ENCODE data around the gene ITGA6. TPM values are rescaled to one million over a fixed set of nuclear protein-coding genes. Genes with fewer than 3 reads are reported as not detected.

ITGA6 gene
- total RNA-seq, 2 donors from 2014 or later = 90.0 to 210 TPM

GRCh38 chr2:172389685-172390339 lies 37.6 kb upstream of the ITGA6 start:
- no peak overlapping the region for H3K27ac ChIP-seq
- TF ChIP-seq CTCF (IDR thresholded peaks at IDR 0.05) (no peak), POLR2A (IDR thresholded peaks at IDR 0.05) (no peak)
- ATAC-seq = no peak

GRCh38 chr2:172394002-172394401 lies 33.4 kb upstream of the ITGA6 start:
- intact Hi-C loops (cut with DNase I) = no loop called here
- DNase-seq (no peak), ATAC-seq (no peak)
- no peaks in the 10 kb centered on the region for H3K36me3 ChIP-seq (replicated peaks in 1 of 2; ENCODE audit: insufficient read depth in 1 of 2, low read depth in 2 of 2)
- no peak overlapping the region for H3K4me3 ChIP-seq
- H3K9me3 ChIP-seq = no peaks in the 10 kb centered on the region
- no peak overlapping the region for H3K27ac ChIP-seq
- TF ChIP-seq POLR2A (IDR thresholded peaks at IDR 0.05) (no peak), CTCF (IDR thresholded peaks at IDR 0.05) (no peak)
- H3K4me1 ChIP-seq = peaks cover 4% of the 10 kb centered on the region
- no peaks in the 10 kb centered on the region for H3K27me3 ChIP-seq
- WGBS, 2 donors = 50 to 58% methylated on average over 1 of the region's 1 CpG

More at GRCh38 chr2:172389685-172390339, 37.6 kb upstream of the ITGA6 start:
- no peak for DNase-seq
- intact Hi-C loops (cut with DNase I) = no loop called here
- Histone ChIP-seq H3K27me3 (no peaks in the 10 kb centered on the region), H3K4me3 (no peak overlapping the region), H3K36me3 (replicated peaks in 1 of 2; ENCODE audit: insufficient read depth in 1 of 2, low read depth in 2 of 2) (no peaks in the 10 kb centered on the region), H3K9me3 (no peaks in the 10 kb centered on the region), H3K4me1 (no peaks in the 10 kb centered on the region)
- WGBS, 2 donors = 52 to 59% methylated on average over 3 to 4 of the region's 4 CpGs

- WGBS, 2 donors = 20 to 32% methylated on average over 3 of the region's 3 CpGs
- intact Hi-C loops (cut with DNase I) = no loop called here
Observed at GRCh38 chr2:172395503-172395902, 31.9 kb upstream of the ITGA6 start.

GRCh38 chr2:172397148-172397834 lies 30.1 kb upstream of the ITGA6 start:
- Histone ChIP-seq H3K4me3 (no peak overlapping the region), H3K9me3 (no peaks in the 10 kb centered on the region), H3K4me1 (peaks cover 4% of the 10 kb centered on the region), H3K36me3 (replicated peaks in 1 of 2; ENCODE audit: insufficient read depth in 1 of 2, low read depth in 2 of 2) (no peaks in the 10 kb centered on the region), H3K27me3 (no peaks in the 10 kb centered on the region), H3K27ac (no peak overlapping the region)
- DNase-seq = no peak
- no peak for TF ChIP-seq POLR2A (IDR thresholded peaks at IDR 0.05)
- no peak for TF ChIP-seq CTCF (IDR thresholded peaks at IDR 0.05)
- no peak for ATAC-seq
- intact Hi-C loops (cut with DNase I) = no loop called here
- 75 to 83% methylated on average over 6 of the region's 6 CpGs for WGBS, 2 donors

More at GRCh38 chr2:172395503-172395902, 31.9 kb upstream of the ITGA6 start:
- H3K9me3 ChIP-seq = no peaks in the 10 kb centered on the region
- DNase-seq = no peak
- H3K4me1 ChIP-seq = peaks cover 4% of the 10 kb centered on the region
- no peaks in the 10 kb centered on the region for H3K27me3 ChIP-seq
- TF ChIP-seq CTCF (IDR thresholded peaks at IDR 0.05) = no peak
- no peak for TF ChIP-seq POLR2A (IDR thresholded peaks at IDR 0.05)
- no peak for ATAC-seq
- no peak overlapping the region for H3K4me3 ChIP-seq
- H3K27ac ChIP-seq = no peak overlapping the region
- no peaks in the 10 kb centered on the region for H3K36me3 ChIP-seq (replicated peaks in 1 of 2; ENCODE audit: insufficient read depth in 1 of 2, low read depth in 2 of 2)

Data from body of pancreas (tissue), 4 donors.